Measurements from ENCODE around the gene PSENEN. TPM values are rescaled to one million over a fixed set of nuclear protein-coding genes. Genes with fewer than 3 reads are reported as not detected.

The PSENEN gene
- polyA plus RNA-seq, 2 of the 4 experiments (the other 2 are of a cell fraction) = 111 to 191 TPM

DNA sequence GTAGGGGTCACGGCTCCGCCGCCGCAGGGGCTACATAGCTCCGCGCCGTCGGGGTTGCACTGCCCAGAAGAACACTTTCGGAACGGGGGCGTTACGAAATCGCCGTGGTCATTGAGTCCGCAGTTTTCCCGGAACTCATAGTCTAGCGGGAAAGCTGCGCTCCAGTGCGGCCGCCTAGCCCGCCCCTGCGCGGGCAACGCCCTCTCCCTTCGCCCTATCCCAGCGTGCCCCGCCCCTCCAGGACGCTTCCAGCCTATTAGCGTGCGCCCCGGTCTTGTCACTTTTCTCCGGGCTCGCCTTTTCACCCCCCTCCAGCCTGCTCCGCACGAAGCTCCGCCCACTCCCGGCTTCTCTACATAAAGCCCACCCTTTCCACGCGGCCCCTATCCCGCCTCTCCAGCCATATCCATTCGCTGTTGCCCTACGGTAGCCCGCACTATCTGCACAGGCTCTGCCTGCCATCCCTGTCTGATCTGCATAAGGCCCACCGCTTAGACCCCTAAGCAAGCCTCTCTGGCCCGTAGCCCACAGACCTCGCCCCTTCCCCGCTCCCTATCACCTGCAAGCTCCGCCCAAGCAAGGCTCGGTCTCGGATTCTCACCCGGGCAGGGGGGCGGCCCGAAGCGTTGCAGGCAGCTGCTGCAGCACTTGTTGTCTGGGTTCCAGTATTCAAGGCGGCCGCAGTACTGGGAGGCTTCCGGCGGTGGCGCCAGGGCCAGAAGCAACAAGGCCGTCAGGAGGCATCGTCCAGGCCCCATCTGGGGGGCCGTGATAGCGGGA is 4.8 kb upstream of the PSENEN start (continued):
- no peak for TF ChIP-seq KDM5A (IDR thresholded peaks at IDR 0.05)
- TF ChIP-seq, protein P1, sequence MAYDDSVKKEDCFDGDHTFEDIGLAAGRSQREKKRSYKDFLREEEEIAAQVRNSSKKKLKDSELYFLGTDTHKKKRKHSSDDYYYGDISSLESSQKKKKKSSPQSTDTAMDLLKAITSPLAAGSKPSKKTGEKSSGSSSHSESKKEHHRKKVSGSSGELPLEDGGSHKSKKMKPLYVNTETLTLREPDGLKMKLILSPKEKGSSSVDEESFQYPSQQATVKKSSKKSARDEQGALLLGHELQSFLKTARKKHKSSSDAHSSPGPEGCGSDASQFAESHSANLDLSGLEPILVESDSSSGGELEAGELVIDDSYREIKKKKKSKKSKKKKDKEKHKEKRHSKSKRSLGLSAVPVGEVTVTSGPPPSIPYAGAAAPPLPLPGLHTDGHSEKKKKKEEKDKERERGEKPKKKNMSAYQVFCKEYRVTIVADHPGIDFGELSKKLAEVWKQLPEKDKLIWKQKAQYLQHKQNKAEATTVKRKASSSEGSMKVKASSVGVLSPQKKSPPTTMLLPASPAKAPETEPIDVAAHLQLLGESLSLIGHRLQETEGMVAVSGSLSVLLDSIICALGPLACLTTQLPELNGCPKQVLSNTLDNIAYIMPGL (CRISPR knock-in tag; IDR thresholded peaks at IDR 0.05; ENCODE audit: borderline replicate concordance) = no peak
- TF ChIP-seq CBX2 (IDR thresholded peaks at IDR 0.05; ENCODE audit: borderline replicate concordance, low read depth) = no peak
- TF ChIP-seq TP53 (CRISPR knock-in tag; IDR thresholded peaks at IDR 0.05) = no peak
- TF ChIP-seq POLR2AphosphoS2 (conservative IDR thresholded peaks at IDR 0.05; ENCODE audit: low read length) = 0 out of 2 replicates have a peak, but pooled peaks have one; percentile 1
- TF ChIP-seq, protein P2, sequence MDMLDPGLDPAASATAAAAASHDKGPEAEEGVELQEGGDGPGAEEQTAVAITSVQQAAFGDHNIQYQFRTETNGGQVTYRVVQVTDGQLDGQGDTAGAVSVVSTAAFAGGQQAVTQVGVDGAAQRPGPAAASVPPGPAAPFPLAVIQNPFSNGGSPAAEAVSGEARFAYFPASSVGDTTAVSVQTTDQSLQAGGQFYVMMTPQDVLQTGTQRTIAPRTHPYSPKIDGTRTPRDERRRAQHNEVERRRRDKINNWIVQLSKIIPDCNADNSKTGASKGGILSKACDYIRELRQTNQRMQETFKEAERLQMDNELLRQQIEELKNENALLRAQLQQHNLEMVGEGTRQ (IDR thresholded peaks at IDR 0.05) = no peak; the same call in 1 of the 2 replicates
- no peak for TF ChIP-seq EP300 (IDR thresholded peaks at IDR 0.05)
- TF ChIP-seq HOXB13 (CRISPR knock-in tag; IDR thresholded peaks at IDR 0.05; ENCODE audit: low read depth) = no peak
- no peak for TF ChIP-seq FOSL2 (IDR thresholded peaks at IDR 0.05)
- no peak for TF ChIP-seq FOSL2 (CRISPR knock-in tag; IDR thresholded peaks at IDR 0.05)
- no peak for TF ChIP-seq HEYL (CRISPR knock-in tag; IDR thresholded peaks at IDR 0.05)
- TF ChIP-seq HOXB5 (CRISPR knock-in tag; IDR thresholded peaks at IDR 0.05) = no peak
- TF ChIP-seq, protein P3, sequence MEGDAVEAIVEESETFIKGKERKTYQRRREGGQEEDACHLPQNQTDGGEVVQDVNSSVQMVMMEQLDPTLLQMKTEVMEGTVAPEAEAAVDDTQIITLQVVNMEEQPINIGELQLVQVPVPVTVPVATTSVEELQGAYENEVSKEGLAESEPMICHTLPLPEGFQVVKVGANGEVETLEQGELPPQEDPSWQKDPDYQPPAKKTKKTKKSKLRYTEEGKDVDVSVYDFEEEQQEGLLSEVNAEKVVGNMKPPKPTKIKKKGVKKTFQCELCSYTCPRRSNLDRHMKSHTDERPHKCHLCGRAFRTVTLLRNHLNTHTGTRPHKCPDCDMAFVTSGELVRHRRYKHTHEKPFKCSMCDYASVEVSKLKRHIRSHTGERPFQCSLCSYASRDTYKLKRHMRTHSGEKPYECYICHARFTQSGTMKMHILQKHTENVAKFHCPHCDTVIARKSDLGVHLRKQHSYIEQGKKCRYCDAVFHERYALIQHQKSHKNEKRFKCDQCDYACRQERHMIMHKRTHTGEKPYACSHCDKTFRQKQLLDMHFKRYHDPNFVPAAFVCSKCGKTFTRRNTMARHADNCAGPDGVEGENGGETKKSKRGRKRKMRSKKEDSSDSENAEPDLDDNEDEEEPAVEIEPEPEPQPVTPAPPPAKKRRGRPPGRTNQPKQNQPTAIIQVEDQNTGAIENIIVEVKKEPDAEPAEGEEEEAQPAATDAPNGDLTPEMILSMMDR (IDR thresholded peaks at IDR 0.05) = no peak
- TF ChIP-seq SREBF2 (IDR thresholded peaks at IDR 0.05) = no peak
- 0 out of 2 replicates have a peak, but pooled peaks have one; percentile 38 for TF ChIP-seq TFCP2L1 (CRISPR knock-in tag; IDR thresholded peaks at IDR 0.05)
- TF ChIP-seq NPAS2 (CRISPR knock-in tag; IDR thresholded peaks at IDR 0.05; ENCODE audit: borderline replicate concordance) = no peak
- TF ChIP-seq, protein P4, sequence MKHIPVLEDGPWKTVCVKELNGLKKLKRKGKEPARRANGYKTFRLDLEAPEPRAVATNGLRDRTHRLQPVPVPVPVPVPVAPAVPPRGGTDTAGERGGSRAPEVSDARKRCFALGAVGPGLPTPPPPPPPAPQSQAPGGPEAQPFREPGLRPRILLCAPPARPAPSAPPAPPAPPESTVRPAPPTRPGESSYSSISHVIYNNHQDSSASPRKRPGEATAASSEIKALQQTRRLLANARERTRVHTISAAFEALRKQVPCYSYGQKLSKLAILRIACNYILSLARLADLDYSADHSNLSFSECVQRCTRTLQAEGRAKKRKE (CRISPR knock-in tag; IDR thresholded peaks at IDR 0.05; ENCODE audit: low read depth) = no peak
- TF ChIP-seq EHF (CRISPR knock-in tag; IDR thresholded peaks at IDR 0.05) = no peak
- TF ChIP-seq NFE2L2 (conservative IDR thresholded peaks at IDR 0.05; ENCODE audit: low read length) = no peak
- TF ChIP-seq RAD21 (conservative IDR thresholded peaks at IDR 0.05 in 1 of 2, IDR thresholded peaks at IDR 0.05 in 1 of 2) = peak in 1 of 2 experiments; percentile 3; a peak in 1 of 5 replicates
- no peak for TF ChIP-seq RARB (CRISPR knock-in tag; IDR thresholded peaks at IDR 0.05)
- TF ChIP-seq, protein P5, sequence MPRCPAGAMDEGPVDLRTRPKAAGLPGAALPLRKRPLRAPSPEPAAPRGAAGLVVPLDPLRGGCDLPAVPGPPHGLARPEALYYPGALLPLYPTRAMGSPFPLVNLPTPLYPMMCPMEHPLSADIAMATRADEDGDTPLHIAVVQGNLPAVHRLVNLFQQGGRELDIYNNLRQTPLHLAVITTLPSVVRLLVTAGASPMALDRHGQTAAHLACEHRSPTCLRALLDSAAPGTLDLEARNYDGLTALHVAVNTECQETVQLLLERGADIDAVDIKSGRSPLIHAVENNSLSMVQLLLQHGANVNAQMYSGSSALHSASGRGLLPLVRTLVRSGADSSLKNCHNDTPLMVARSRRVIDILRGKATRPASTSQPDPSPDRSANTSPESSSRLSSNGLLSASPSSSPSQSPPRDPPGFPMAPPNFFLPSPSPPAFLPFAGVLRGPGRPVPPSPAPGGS (IDR thresholded peaks at IDR 0.05) = peak; percentile 72; the same call in 2 of the 3 replicates
- TF ChIP-seq RFX5 (IDR thresholded peaks at IDR 0.05) = peak; percentile 80
- TF ChIP-seq, protein P6, sequence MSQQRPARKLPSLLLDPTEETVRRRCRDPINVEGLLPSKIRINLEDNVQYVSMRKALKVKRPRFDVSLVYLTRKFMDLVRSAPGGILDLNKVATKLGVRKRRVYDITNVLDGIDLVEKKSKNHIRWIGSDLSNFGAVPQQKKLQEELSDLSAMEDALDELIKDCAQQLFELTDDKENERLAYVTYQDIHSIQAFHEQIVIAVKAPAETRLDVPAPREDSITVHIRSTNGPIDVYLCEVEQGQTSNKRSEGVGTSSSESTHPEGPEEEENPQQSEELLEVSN (IDR thresholded peaks at IDR 0.05; ENCODE audit: borderline replicate concordance, low read depth) = peak; percentile 63
- no peak for TF ChIP-seq ZC3H11A (IDR thresholded peaks at IDR 0.05)
- no peak for TF ChIP-seq NR3C1 (IDR thresholded peaks at IDR 0.05)
- TF ChIP-seq ZFP36 (IDR thresholded peaks at IDR 0.05; ENCODE audit: borderline replicate concordance, partially characterized antibody) = peak; percentile 26
- TF ChIP-seq HOXA7 (CRISPR knock-in tag; IDR thresholded peaks at IDR 0.05) = no peak
- no peak for TF ChIP-seq CHD4 (IDR thresholded peaks at IDR 0.05; ENCODE audit: borderline replicate concordance)
- TF ChIP-seq JUNB (IDR thresholded peaks at IDR 0.05) = no peak
- TF ChIP-seq ZSCAN20 (CRISPR knock-in tag; IDR thresholded peaks at IDR 0.05) = no peak
- no peak for TF ChIP-seq SMC3 (IDR thresholded peaks at IDR 0.05)
- TF ChIP-seq, protein P7, sequence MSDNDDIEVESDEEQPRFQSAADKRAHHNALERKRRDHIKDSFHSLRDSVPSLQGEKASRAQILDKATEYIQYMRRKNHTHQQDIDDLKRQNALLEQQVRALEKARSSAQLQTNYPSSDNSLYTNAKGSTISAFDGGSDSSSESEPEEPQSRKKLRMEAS (IDR thresholded peaks at IDR 0.05) = peak; percentile 82
- no peak for TF ChIP-seq CBX8 (IDR thresholded peaks at IDR 0.05)
- peak; percentile 78 to 94; a peak in 3 of 4 replicates for TF ChIP-seq CEBPB (IDR thresholded peaks at IDR 0.05)
- TF ChIP-seq MYC (IDR thresholded peaks at IDR 0.05; ENCODE audit: borderline replicate concordance, low read length) = 0 out of 2 replicates have a peak, but pooled peaks have one; percentile 48
- TF ChIP-seq ESRRA (IDR thresholded peaks at IDR 0.05; ENCODE audit: borderline replicate concordance, low read length) = no peak; the same call in 1 of the 2 replicates

Data from A549 (cell line).